ENCODE data around the gene BRD4.

- TF ChIP-seq, protein P1, sequence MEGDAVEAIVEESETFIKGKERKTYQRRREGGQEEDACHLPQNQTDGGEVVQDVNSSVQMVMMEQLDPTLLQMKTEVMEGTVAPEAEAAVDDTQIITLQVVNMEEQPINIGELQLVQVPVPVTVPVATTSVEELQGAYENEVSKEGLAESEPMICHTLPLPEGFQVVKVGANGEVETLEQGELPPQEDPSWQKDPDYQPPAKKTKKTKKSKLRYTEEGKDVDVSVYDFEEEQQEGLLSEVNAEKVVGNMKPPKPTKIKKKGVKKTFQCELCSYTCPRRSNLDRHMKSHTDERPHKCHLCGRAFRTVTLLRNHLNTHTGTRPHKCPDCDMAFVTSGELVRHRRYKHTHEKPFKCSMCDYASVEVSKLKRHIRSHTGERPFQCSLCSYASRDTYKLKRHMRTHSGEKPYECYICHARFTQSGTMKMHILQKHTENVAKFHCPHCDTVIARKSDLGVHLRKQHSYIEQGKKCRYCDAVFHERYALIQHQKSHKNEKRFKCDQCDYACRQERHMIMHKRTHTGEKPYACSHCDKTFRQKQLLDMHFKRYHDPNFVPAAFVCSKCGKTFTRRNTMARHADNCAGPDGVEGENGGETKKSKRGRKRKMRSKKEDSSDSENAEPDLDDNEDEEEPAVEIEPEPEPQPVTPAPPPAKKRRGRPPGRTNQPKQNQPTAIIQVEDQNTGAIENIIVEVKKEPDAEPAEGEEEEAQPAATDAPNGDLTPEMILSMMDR (IDR thresholded peaks at IDR 0.05; ENCODE audit: poor library complexity, severe bottlenecking): no peak
- TF ChIP-seq EP300 (conservative IDR thresholded peaks at IDR 0.05; ENCODE audit: poor library complexity, severe bottlenecking): no peak
- no peak for TF ChIP-seq POLR2AphosphoS5 (IDR thresholded peaks at IDR 0.05)
Observed at GRCh38 chr19:15371119-15371518, 38.8 kb upstream of the BRD4 start.

Measured in neural cell (in vitro differentiated cells).